HG03521 (cell line): ENCODE data around the gene CFAP119.

Experiments used
- ATAC-seq: cut with Tn5 transposase; IDR thresholded peaks from one replicate; pipeline ENCODE4 v1.9.1; 2021; ENCODE audit warnings: mild to moderate bottlenecking, moderate library complexity; ENCODE audit not compliant: unreplicated experiment

CFAP119 gene

DNA sequence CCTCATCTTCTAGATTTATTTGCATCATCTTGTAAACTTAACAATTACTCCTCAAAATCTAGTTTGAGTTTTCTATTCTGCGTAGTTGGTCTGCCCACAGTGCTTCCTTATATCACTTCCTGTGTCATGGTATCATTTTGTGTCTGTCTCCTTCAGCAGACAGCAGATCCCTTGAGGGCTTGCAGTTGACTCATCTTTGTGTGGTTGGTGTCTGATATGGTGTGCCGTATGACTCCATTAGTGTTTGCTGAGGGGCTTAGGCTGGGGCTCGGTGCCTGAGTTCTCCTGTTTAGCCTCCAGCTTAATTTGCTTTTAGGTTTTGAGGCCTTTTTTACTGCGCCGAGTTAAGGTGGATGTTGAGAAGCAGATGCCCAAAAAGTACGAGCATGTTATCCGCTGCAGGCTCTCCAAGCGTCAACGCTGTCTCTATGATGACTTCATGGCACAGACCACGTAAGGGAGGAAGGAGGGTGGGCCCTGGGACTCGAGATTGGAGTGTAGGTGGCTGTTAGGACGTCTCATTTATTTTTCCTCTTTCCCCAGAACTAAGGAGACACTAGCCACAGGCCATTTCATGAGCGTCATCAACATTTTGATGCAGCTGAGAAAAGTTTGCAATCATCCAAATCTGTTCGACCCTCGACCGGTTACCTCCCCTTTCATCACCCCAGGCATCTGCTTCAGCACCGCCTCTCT lies 46.0 kb downstream of the CFAP119 start:
- ATAC-seq: no peak

DNA sequence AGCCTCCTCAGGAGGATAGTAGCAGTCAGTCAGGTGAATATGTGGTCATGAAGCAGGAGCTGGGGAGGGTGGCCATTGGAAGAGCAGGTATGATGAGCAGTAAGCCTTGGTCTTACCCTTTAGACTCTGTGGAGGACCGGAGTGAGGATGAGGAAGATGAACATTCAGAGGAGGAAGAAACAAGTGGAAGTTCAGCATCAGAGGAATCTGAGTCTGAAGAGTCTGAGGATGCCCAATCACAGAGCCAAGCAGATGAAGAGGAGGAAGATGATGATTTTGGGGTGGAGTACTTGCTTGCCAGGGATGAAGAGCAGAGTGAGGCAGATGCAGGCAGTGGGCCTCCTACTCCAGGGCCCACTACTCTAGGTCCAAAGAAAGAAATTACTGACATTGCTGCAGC lies 50.1 kb downstream of the CFAP119 start:
- no peak for ATAC-seq

DNA sequence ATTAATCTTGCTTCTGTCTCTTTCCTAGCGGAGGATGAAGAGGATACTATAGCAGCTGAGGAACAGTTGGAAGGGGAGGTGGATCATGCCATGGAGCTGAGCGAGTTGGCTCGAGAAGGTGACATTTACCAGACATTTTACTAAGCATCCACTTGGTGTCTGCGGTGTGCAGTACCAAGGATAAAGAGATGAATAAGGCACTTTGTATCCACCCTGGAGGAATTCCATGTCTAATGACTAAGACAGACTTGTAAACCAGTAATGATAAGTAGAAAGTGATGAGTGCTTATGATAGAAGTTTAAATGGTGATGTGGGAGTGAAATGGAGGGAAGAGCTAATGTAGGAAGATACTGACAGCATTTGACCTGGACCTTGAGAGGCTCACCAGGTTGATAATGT lies 50.9 kb downstream of the CFAP119 start:
- ATAC-seq: no peak
